Vagina (tissue), 2 donors: ENCODE results near the gene CELF1. TPM values are rescaled to one million over a fixed set of nuclear protein-coding genes. Genes with fewer than 3 reads are reported as not detected.

ENCODE experiments used
- DNase-seq, 2 donors: peaks; one replicate each; pipeline ENCODE4 v3.0.0-alpha.2; 2017; ENCODE audit errors: extremely low spot score in 2 of 2
- H3K27ac ChIP-seq: fragments of 200-600 bp; sonication (generic); one replicate; pipeline ENCODE4 v1.5.1; 2019
- H3K27me3 ChIP-seq: fragments of 200-600 bp; sonication (generic); one replicate; pipeline ENCODE4 v1.5.1; 2019
- H3K36me3 ChIP-seq, 2 donors: fragments of 200-600 bp; sonication (generic); one replicate each; pipeline ENCODE4 v1.5.1; 2017 to 2019
- H3K4me1 ChIP-seq: fragments of 200-600 bp; sonication (generic); one replicate; pipeline ENCODE4 v1.5.1; 2019
- H3K4me3 ChIP-seq, 2 donors: fragments of 200-600 bp; sonication (generic); 1 replicate in 1 of 2; 2 replicates in 1 of 2; pipeline ENCODE4 v1.5.1; 2016 to 2019
- H3K9me3 ChIP-seq: fragments of 200-600 bp; sonication (generic); one replicate; pipeline ENCODE4 v1.5.1; 2019
- CTCF ChIP-seq, 3 experiments: fragments of 450-650 bp in 2 of 3; fragments of 200-600 bp in 1 of 3; sonication (generic) in 1 of 3; IDR thresholded peaks; one replicate each; pipeline ENCODE4 v1.5.1; 2017 to 2019; ENCODE audit warnings: antibody characterized with exemption in 3 of 3, mild to moderate bottlenecking in 2 of 3, moderate library complexity in 2 of 3
- POLR2A ChIP-seq, 2 donors: fragments of 450-650 bp; IDR thresholded peaks; one replicate each; pipeline ENCODE4 v1.6.1; 2017; ENCODE audit warnings: antibody characterized with exemption in 2 of 2, mild to moderate bottlenecking in 2 of 2, moderate library complexity in 2 of 2
- POLR2AphosphoS5 ChIP-seq, 2 donors: sonication (generic); formaldehyde crosslinking; IDR thresholded peaks; one replicate each; pipeline ENCODE4 v1.9.0; 2017; ENCODE audit warnings: antibody characterized with exemption in 2 of 2, mild to moderate bottlenecking in 2 of 2, low read depth in 1 of 2; ENCODE audit not compliant: insufficient read depth in 1 of 2
- intact Hi-C: fragments of 100-400 bp; cut with DNase I; formaldehyde crosslinking; loops from one replicate; pipeline ENCODE4 v1.15.1; 2023
- total RNA-seq: library from RNA; depleted of rRNA; stranded (reverse); fragments of >200 nt; gene quantifications from one replicate; pipeline ENCODE4 v1.2.3, GENCODE V29; 2016

CELF1 gene
- total RNA-seq, 1 donor from 2014 or later: 100 TPM

GRCh38 chr11:47426062-47426956, 126.6 kb downstream of the CELF1 start, which contains the start of gene PSMC3:
Gene PSMC3, minus strand, starts transcription at chr11:47426439. Its CDS starts 160 bp downstream, at chr11:47426279.
- intact Hi-C loops: no loop called here
- Histone ChIP-seq H3K4me1 (peaks cover 21% of the 10 kb centered on the region), H3K27ac (peak within 1 kb of the TSS; percentile 86), H3K4me3 (peak within 1 kb of the TSS; percentile 80 to 86), H3K27me3 (no peaks in the 10 kb centered on the region), H3K36me3 (peaks cover 0 to 32% of the 10 kb centered on the region in 2 donors), H3K9me3 (no peaks in the 10 kb centered on the region)
- peak; percentile 96 for DNase-seq
- TF ChIP-seq POLR2A (IDR thresholded peaks at IDR 0.05): peak in 1 of 2 donors; percentile 29
- no peak for TF ChIP-seq CTCF (IDR thresholded peaks at IDR 0.05)
- peak; percentile 88 to 94 for TF ChIP-seq POLR2AphosphoS5 (IDR thresholded peaks at IDR 0.05; ENCODE audit: insufficient read depth in 1 of 2, low read depth in 1 of 2)

- Histone ChIP-seq H3K36me3 (peaks cover 0 to 36% of the 10 kb centered on the region in 2 donors), H3K4me3 (peak overlapping the region; percentile 80 to 86), H3K9me3 (no peaks in the 10 kb centered on the region), H3K27ac (peak overlapping the region; percentile 86), H3K4me1 (peaks cover 21% of the 10 kb centered on the region), H3K27me3 (no peaks in the 10 kb centered on the region)
- no peak for DNase-seq
- intact Hi-C loops: no loop called here
- TF ChIP-seq POLR2AphosphoS5 (IDR thresholded peaks at IDR 0.05; ENCODE audit: insufficient read depth in 1 of 2, low read depth in 1 of 2) (no peak), POLR2A (IDR thresholded peaks at IDR 0.05) (no peak), CTCF (IDR thresholded peaks at IDR 0.05) (no peak)
Observed at GRCh38 chr11:47425611-47426010, 127.3 kb downstream of the CELF1 start.

GRCh38 chr11:47418454-47419259, 134.3 kb downstream of the CELF1 start:
- TF ChIP-seq CTCF (IDR thresholded peaks at IDR 0.05): no peak
- no peak for TF ChIP-seq POLR2AphosphoS5 (IDR thresholded peaks at IDR 0.05; ENCODE audit: insufficient read depth in 1 of 2, low read depth in 1 of 2)
- TF ChIP-seq POLR2A (IDR thresholded peaks at IDR 0.05): no peak
- Histone ChIP-seq H3K9me3 (no peaks in the 10 kb centered on the region), H3K27ac (no peak overlapping the region), H3K4me3 (no peak overlapping the region), H3K27me3 (no peaks in the 10 kb centered on the region), H3K36me3 (peaks cover 0 to 64% of the 10 kb centered on the region in 2 donors), H3K4me1 (peaks cover 21% of the 10 kb centered on the region)
- no peak for DNase-seq
- intact Hi-C loops: no loop called here

- peaks cover 0 to 61% of the 10 kb centered on the region in 2 donors for H3K36me3 ChIP-seq
- peaks cover 21% of the 10 kb centered on the region for H3K4me1 ChIP-seq
- no peak overlapping the region for H3K27ac ChIP-seq
- H3K4me3 ChIP-seq: no peak overlapping the region
- no peak for DNase-seq
- H3K9me3 ChIP-seq: no peaks in the 10 kb centered on the region
- no peaks in the 10 kb centered on the region for H3K27me3 ChIP-seq
- TF ChIP-seq POLR2AphosphoS5 (IDR thresholded peaks at IDR 0.05; ENCODE audit: insufficient read depth in 1 of 2, low read depth in 1 of 2) (no peak), CTCF (IDR thresholded peaks at IDR 0.05) (no peak), POLR2A (IDR thresholded peaks at IDR 0.05) (no peak)
- intact Hi-C loops: no loop called here
Observed at GRCh38 chr11:47417712-47418111, 135.2 kb downstream of the CELF1 start.
